ENCODE data around the gene MRPL1. TPM values are rescaled to one million over a fixed set of nuclear protein-coding genes. Genes with fewer than 3 reads are reported as not detected.

The MRPL1 gene
- total RNA-seq, 2 experiments from 2014 or later = 61.1 to 70.6 TPM

Other genes with a start within 250 kb of the MRPL1 start
- gene CNOT6L, start 43.5 kb upstream of the MRPL1 start, total RNA-seq = 100 to 1,000 TPM; 111 to 122 TPM
- under 1 TPM in 1 of 2 experiments, not detected in 1; 0.09 TPM for gene FRAS1, start 194.5 kb downstream of the MRPL1 start, total RNA-seq